IMR-90 (cell line): Measurements from ENCODE around the gene NFIA. TPM values are rescaled to one million over a fixed set of nuclear protein-coding genes. Genes with fewer than 3 reads are reported as not detected.

Experiments used
- ATAC-seq: fragments of 200-7000 bp; cut with Tn5 transposase; 2 replicates; pipeline ENCODE4 v1.9.1; 2020; ENCODE audit warnings: low read depth, mild to moderate bottlenecking, moderate library complexity
- BruUV-seq: library from RNA; stranded (reverse); fragments of 400-500 nt; replicated peaks from 2 replicates; lab custom pipeline; 2021; lab: Mats Ljungman, UMichigan
- CTCF ChIA-PET: fragments of 300-600 bp; formaldehyde crosslinking; extraction: SDS; loops from one replicate; lab custom pipeline; 2021; ENCODE audit warnings: antibody characterized with exemption; lab: Yijun Ruan, JAX
- POLR2A ChIA-PET: fragments of 300-600 bp; sonication (Branson Sonifier 250); formaldehyde crosslinking; loops from one replicate; lab custom pipeline; 2022; ENCODE audit warnings: antibody characterized with exemption; ENCODE audit not compliant: unreplicated experiment; lab: Charles Lee
- DNase-seq: peaks from one replicate; pipeline ENCODE4 v3.0.0; 2013
- H2AFZ ChIP-seq: replicated peaks from 2 replicates; pipeline ENCODE3; 2013; ENCODE audit warnings: low read length, mild to moderate bottlenecking; ENCODE audit not compliant: poor library complexity
- H2AK5ac ChIP-seq: 2 replicates; pipeline ENCODE4 v1.6.1; 2013; ENCODE audit warnings: low read depth, low read length, inconsistent platforms
- H2AK9ac ChIP-seq: replicated peaks from 2 replicates; pipeline ENCODE3; 2013; ENCODE audit warnings: mild to moderate bottlenecking, low read depth, low read length, moderate library complexity; ENCODE audit not compliant: poor library complexity
- H2BK120ac ChIP-seq: 2 replicates; pipeline ENCODE4 v1.6.1; 2013; ENCODE audit warnings: low read depth, low read length, inconsistent platforms
- H2BK15ac ChIP-seq: 3 replicates; pipeline ENCODE4 v1.6.1; 2013; ENCODE audit warnings: low read depth, low read length, inconsistent platforms
- H2BK20ac ChIP-seq: 2 replicates; pipeline ENCODE4 v1.6.1; 2013; ENCODE audit warnings: low read depth, mild to moderate bottlenecking, inconsistent platforms, low read length, moderate library complexity
- H2BK5ac ChIP-seq: 2 replicates; pipeline ENCODE4 v1.6.1; 2013; ENCODE audit warnings: mild to moderate bottlenecking, low read depth, low read length, inconsistent platforms; ENCODE audit not compliant: poor library complexity, severe bottlenecking
- H3K14ac ChIP-seq: replicated peaks from 2 replicates; pipeline ENCODE4 v1.6.1; 2013; ENCODE audit warnings: low read depth, low read length, inconsistent platforms
- H3K18ac ChIP-seq: 2 replicates; pipeline ENCODE4 v1.6.1; 2013; ENCODE audit warnings: low read depth, low read length, control low read depth
- H3K23ac ChIP-seq: 2 replicates; pipeline ENCODE4 v1.6.1; 2013; ENCODE audit warnings: low read depth, low read length, inconsistent platforms
- H3K27ac ChIP-seq: 2 replicates; pipeline ENCODE4 v1.5.1; 2013; ENCODE audit warnings: mild to moderate bottlenecking, control low read depth, low read length; ENCODE audit not compliant: insufficient read depth
- H3K27me3 ChIP-seq: 2 replicates; pipeline ENCODE4 v1.6.1; 2013; ENCODE audit warnings: low read length; ENCODE audit not compliant: control insufficient read depth, insufficient read depth
- H3K36me3 ChIP-seq: 2 replicates; pipeline ENCODE4 v1.6.1; 2013; ENCODE audit warnings: low read length, mixed read lengths; ENCODE audit not compliant: control insufficient read depth, insufficient read depth
- H3K4ac ChIP-seq: 2 replicates; pipeline ENCODE4 v1.6.1; 2013; ENCODE audit warnings: low read depth, low read length, inconsistent platforms
- H3K4me1 ChIP-seq: 2 replicates; pipeline ENCODE4 v1.6.1; 2013; ENCODE audit warnings: low read length, mixed read lengths; ENCODE audit not compliant: control insufficient read depth, insufficient read depth
- H3K4me2 ChIP-seq: 2 replicates; pipeline ENCODE4 v1.6.1; 2013; ENCODE audit warnings: low read depth, mild to moderate bottlenecking, control low read depth, low read length, moderate library complexity
- H3K4me3 ChIP-seq: 2 replicates; pipeline ENCODE4 v1.5.1; 2013; ENCODE audit warnings: low read depth, mild to moderate bottlenecking, control low read depth, low read length, moderate library complexity; ENCODE audit not compliant: insufficient read depth
- H3K56ac ChIP-seq: 2 replicates; pipeline ENCODE4 v1.6.1; 2013; ENCODE audit warnings: low read length, inconsistent platforms; ENCODE audit not compliant: insufficient read depth; ENCODE audit errors: extremely low read depth
- H3K79me1 ChIP-seq, 2 experiments: 2 replicates each; pipeline ENCODE4 v1.6.1; 2013; ENCODE audit warnings: low read length in 2 of 2, inconsistent platforms in 1 of 2, low read depth in 1 of 2
- H3K9ac ChIP-seq: 2 replicates; pipeline ENCODE4 v1.6.1; 2013; ENCODE audit warnings: low read depth, low read length, control low read depth
- H3K9me1 ChIP-seq: 2 replicates; pipeline ENCODE4 v1.6.1; 2013; ENCODE audit warnings: low read length, inconsistent platforms; ENCODE audit not compliant: insufficient read depth
- H3K9me3 ChIP-seq: 2 replicates; pipeline ENCODE4 v1.6.1; 2013; ENCODE audit warnings: low read length; ENCODE audit not compliant: control insufficient read depth, insufficient read depth
- H4K20me1 ChIP-seq: 2 replicates; pipeline ENCODE4 v1.6.1; 2013; ENCODE audit warnings: low read length, inconsistent platforms; ENCODE audit not compliant: insufficient read depth
- H4K5ac ChIP-seq: 2 replicates; pipeline ENCODE4 v1.6.1; 2013; ENCODE audit warnings: mild to moderate bottlenecking, low read depth, low read length, control low read depth
- H4K8ac ChIP-seq, 2 experiments: 2 replicates each; pipeline ENCODE4 v1.6.1; 2013; ENCODE audit warnings: low read depth in 2 of 2, low read length in 2 of 2, control low read depth in 1 of 2, inconsistent platforms in 1 of 2
- H4K91ac ChIP-seq: 2 replicates; pipeline ENCODE4 v1.6.1; 2013; ENCODE audit warnings: low read depth, low read length, inconsistent platforms; ENCODE audit not compliant: insufficient read depth
- BHLHE40 ChIP-seq: fragments of 150-350 bp; IDR thresholded peaks from 2 replicates; pipeline ENCODE4 v1.6.1; 2016; ENCODE audit warnings: mild to moderate bottlenecking, low read depth, low read length
- CEBPB ChIP-seq: IDR thresholded peaks from 2 replicates; pipeline ENCODE4 v1.6.1; 2012; ENCODE audit warnings: low read depth, low read length, improper control_type of control experiment
- ELK1 ChIP-seq: fragments of 150-350 bp; IDR thresholded peaks from 2 replicates; pipeline ENCODE4 v1.6.1; 2016; ENCODE audit warnings: low read depth, mild to moderate bottlenecking, low read length, moderate library complexity, borderline replicate concordance
- FOS ChIP-seq: fragments of 150-350 bp; IDR thresholded peaks from 2 replicates; pipeline ENCODE4 v1.6.1; 2016; ENCODE audit warnings: low read depth, low read length
- MAFK ChIP-seq: IDR thresholded peaks from 2 replicates; pipeline ENCODE4 v1.6.1; 2012; ENCODE audit warnings: low read depth, low read length, improper control_type of control experiment
- MAZ ChIP-seq: IDR thresholded peaks from 2 replicates; pipeline ENCODE4 v1.6.1; 2012; ENCODE audit warnings: low read depth, mild to moderate bottlenecking, low read length, improper control_type of control experiment, moderate library complexity, borderline replicate concordance
- NFE2L2 ChIP-seq: fragments of 150-350 bp; IDR thresholded peaks from 2 replicates; pipeline ENCODE4 v1.6.1; 2016; ENCODE audit warnings: low read depth, mild to moderate bottlenecking, low read length
- POLR2A ChIP-seq: IDR thresholded peaks from 2 replicates; pipeline ENCODE4 v1.6.1; 2012; ENCODE audit warnings: mild to moderate bottlenecking, low read depth, low read length
- RAD21 ChIP-seq: IDR thresholded peaks from 2 replicates; pipeline ENCODE4 v1.6.1; 2012; ENCODE audit warnings: low read length, improper control_type of control experiment
- RCOR1 ChIP-seq: IDR thresholded peaks from 2 replicates; pipeline ENCODE4 v1.6.1; 2012; ENCODE audit warnings: mild to moderate bottlenecking, low read length, improper control_type of control experiment; ENCODE audit not compliant: insufficient replicate concordance
- WGBS, 2 experiments: methylation state at CpG; one replicate each; pipeline versions ENCODE4 v1.1.5 to v1.1.7; 2013; ENCODE audit warnings: missing lambda C conversion rate in 2 of 2; ENCODE audit not compliant: insufficient read length in 1 of 2; ENCODE audit errors: extremely low coverage in 2 of 2; 5-methylcytosine and 5-hydroxymethylcytosine counted together
- dilution Hi-C: fragments of 300-500 bp; cut with HindIII; formaldehyde crosslinking; loops from one replicate; pipeline ENCODE4 v1.14.3; 2018; ENCODE audit warnings: low sequenced_read_pairs; ENCODE audit not compliant: unreplicated experiment
- in situ Hi-C: fragments of 300-500 bp; cut with MboI; formaldehyde crosslinking; loops from 3 replicates; pipeline ENCODE4 v1.14.3; 2019; ENCODE audit warnings: low sequenced_read_pairs, inconsistent platforms, mixed read lengths
- intact Hi-C: fragments of 100-400 bp; cut with micrococcal nuclease; formaldehyde crosslinking; loops from 2 replicates; pipeline ENCODE4 v1.10.0; 2022
- polyA plus RNA-seq, 3 experiments: library from polyadenylated mRNA; depleted of rRNA; stranded (reverse); fragments of >200 nt; gene quantifications; 2 replicates each; pipeline ENCODE4 v1.2.3, GENCODE V29; 2012; ENCODE audit warnings: low replicate concordance in 1 of 3
- total RNA-seq: library from RNA; depleted of rRNA; stranded (reverse); fragments of >200 nt; gene quantifications from 2 replicates; pipeline ENCODE4 v1.2.3, GENCODE V29; 2012
- TF ChIP-seq, protein P1 (sequence below): fragments of 150-350 bp; IDR thresholded peaks from 2 replicates; pipeline ENCODE4 v1.6.1; 2017; ENCODE audit warnings: mild to moderate bottlenecking, antibody characterized with exemption, low read length, low read depth

NFIA gene
- total and polyA plus RNA-seq, 2 of the 4 experiments (the other 2 are of a cell fraction) = 1.6 to 2.2 TPM

DNA sequence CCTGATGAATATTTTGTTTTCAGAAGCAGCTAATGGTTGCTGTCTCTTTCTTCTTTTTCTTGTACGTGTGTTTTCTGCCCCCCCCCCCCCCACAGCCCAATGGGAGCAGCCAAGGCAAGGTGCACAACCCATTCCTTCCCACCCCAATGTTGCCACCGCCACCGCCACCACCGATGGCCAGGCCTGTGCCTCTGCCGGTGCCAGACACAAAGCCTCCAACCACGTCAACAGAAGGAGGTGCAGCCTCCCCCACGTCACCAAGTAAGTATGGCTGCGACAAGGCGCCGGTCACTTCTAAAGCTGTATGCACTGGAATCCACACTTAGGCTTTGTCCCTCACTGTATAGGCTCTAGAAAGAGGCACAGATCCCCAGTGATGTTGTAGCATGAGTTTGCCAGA lies 324.1 kb downstream of the NFIA start:
- no peak for DNase-seq
- no TSS peak for BruUV-seq
- CTCF ChIA-PET = no interaction called here

More for the DNA sequence above, 324.1 kb downstream of the NFIA start:
- intact Hi-C loops = no loop called here
- H3K23ac ChIP-seq = no peak overlapping the region
- H3K27me3 ChIP-seq = no peaks in the 10 kb centered on the region
- no peaks in the 10 kb centered on the region for H3K9me3 ChIP-seq
- no peaks in the 10 kb centered on the region; the same call in 1 of the 2 replicates for H3K36me3 ChIP-seq
- WGBS, 2 experiments = 96% methylated on average over 4 of the region's 10 CpGs; no CpG with 5 or more reads in 1 of the 2 experiments
- H3K9me1 ChIP-seq = no peaks in the 10 kb centered on the region; the same call in 1 of the 2 replicates
- H2AK9ac ChIP-seq = no peak overlapping the region
- H2BK15ac ChIP-seq = no peak overlapping the region
- no peak overlapping the region for H3K14ac ChIP-seq
- H3K4me2 ChIP-seq = no peak overlapping the region
- H4K91ac ChIP-seq = no peak overlapping the region
- TF ChIP-seq MAFK = no peak
- no peak for TF ChIP-seq ELK1
- TF ChIP-seq RCOR1 = no peak
- TF ChIP-seq, protein P1, sequence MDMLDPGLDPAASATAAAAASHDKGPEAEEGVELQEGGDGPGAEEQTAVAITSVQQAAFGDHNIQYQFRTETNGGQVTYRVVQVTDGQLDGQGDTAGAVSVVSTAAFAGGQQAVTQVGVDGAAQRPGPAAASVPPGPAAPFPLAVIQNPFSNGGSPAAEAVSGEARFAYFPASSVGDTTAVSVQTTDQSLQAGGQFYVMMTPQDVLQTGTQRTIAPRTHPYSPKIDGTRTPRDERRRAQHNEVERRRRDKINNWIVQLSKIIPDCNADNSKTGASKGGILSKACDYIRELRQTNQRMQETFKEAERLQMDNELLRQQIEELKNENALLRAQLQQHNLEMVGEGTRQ = no peak
- no peak for TF ChIP-seq NFE2L2
- no peak for TF ChIP-seq FOS
- TF ChIP-seq RAD21 = no peak
- TF ChIP-seq POLR2A = no peak
- TF ChIP-seq CEBPB = no peak
- TF ChIP-seq MAZ = no peak
- TF ChIP-seq BHLHE40 = no peak
- POLR2A ChIA-PET = no interaction called here
- ATAC-seq = no peak
- dilution Hi-C loops = no loop called here
- no peak overlapping the region for H3K9ac ChIP-seq
- no peak overlapping the region for H3K56ac ChIP-seq
- H3K4me1 ChIP-seq = no peaks in the 10 kb centered on the region
- no peak overlapping the region for H3K18ac ChIP-seq
- no peak overlapping the region for H2BK5ac ChIP-seq
- H2AFZ ChIP-seq = peak overlapping the region; percentile 15
- H4K20me1 ChIP-seq = no peaks in the 10 kb centered on the region
- no peak overlapping the region for H3K27ac ChIP-seq
- H3K4ac ChIP-seq = no peak overlapping the region
- H4K8ac ChIP-seq = no peak overlapping the region
- H3K79me1 ChIP-seq = no peaks in the 10 kb centered on the region
- no peak overlapping the region for H3K4me3 ChIP-seq
- in situ Hi-C loops = no loop called here
- no peak overlapping the region for H2BK120ac ChIP-seq
- H4K5ac ChIP-seq = no peak overlapping the region
- H2AK5ac ChIP-seq = no peak overlapping the region
- H2BK20ac ChIP-seq = no peak overlapping the region
